K562 (cell line): ENCODE data around the gene MAPK8IP1. TPM values are rescaled to one million over a fixed set of nuclear protein-coding genes. Genes with fewer than 3 reads are reported as not detected.

Experiments used
- FOXK2 ChIP-seq, 2 experiments: fragments of 450-650 bp; IDR thresholded peaks in 1 of 2; conservative IDR thresholded peaks in 1 of 2; 2 replicates each; pipeline ENCODE4 v1.6.1; 2016; ENCODE audit warnings: low read depth in 2 of 2, mild to moderate bottlenecking in 1 of 2
- GTF2A2 ChIP-seq: IDR thresholded peaks from 2 replicates; pipeline ENCODE4 v1.6.1; 2016; ENCODE audit warnings: mild to moderate bottlenecking, missing genetic modification characterization, missing compliant biosample characterization
- GTF2B ChIP-seq: IDR thresholded peaks from 2 replicates; pipeline ENCODE4 v1.6.1; 2011; ENCODE audit not compliant: insufficient read length; ENCODE audit errors: extremely low read depth
- L3MBTL2 ChIP-seq: fragments of 450-650 bp; IDR thresholded peaks from 2 replicates; pipeline ENCODE4 v1.6.1; 2016; ENCODE audit warnings: mild to moderate bottlenecking, moderate library complexity
- MEF2A ChIP-seq: IDR thresholded peaks from 2 replicates; pipeline ENCODE4 v1.6.1; 2011; ENCODE audit warnings: low read depth, mild to moderate bottlenecking, low read length, moderate library complexity; ENCODE audit not compliant: control insufficient read depth
- NR2C2 ChIP-seq, 2 experiments: fragments of 200-800 bp in 1 of 2; sonication (Bioruptor generic) in 1 of 2; sonication (generic) in 1 of 2; formaldehyde crosslinking in 1 of 2; IDR thresholded peaks; 2 replicates each; pipeline versions ENCODE4 v1.6.1 to v1.8.0; 2016 to 2022; ENCODE audit warnings: mild to moderate bottlenecking in 1 of 2, missing compliant biosample characterization in 1 of 2, missing genetic modification characterization in 1 of 2, missing genetic modification reagents in 1 of 2
- POLR2G ChIP-seq: fragments of 200-400 bp; formaldehyde crosslinking; IDR thresholded peaks from 2 replicates; pipeline ENCODE4 v1.6.1; 2017; ENCODE audit warnings: low read depth, mild to moderate bottlenecking, antibody characterized with exemption, low read length, moderate library complexity
- POLR3A ChIP-seq: IDR thresholded peaks from 2 replicates; pipeline ENCODE4 v1.6.1; 2011; ENCODE audit warnings: borderline replicate concordance, mild to moderate bottlenecking, moderate library complexity; ENCODE audit not compliant: insufficient read length, insufficient read depth; ENCODE audit errors: extremely low read depth
- POU5F1 ChIP-seq: fragments of 150-350 bp; IDR thresholded peaks from 2 replicates; pipeline ENCODE4 v1.6.1; 2014; ENCODE audit warnings: borderline replicate concordance, low read length, low read depth, mild to moderate bottlenecking; ENCODE audit not compliant: partially characterized antibody
- PURB ChIP-seq: sonication (generic); formaldehyde crosslinking; IDR thresholded peaks from 2 replicates; pipeline ENCODE4 v1.9.0; 2021; ENCODE audit warnings: low read depth, mild to moderate bottlenecking, missing genetic modification reagents
- RAD21 ChIP-seq, 2 experiments: fragments of 250-450 bp in 1 of 2; fragments of 450-650 bp in 1 of 2; sonication (Bioruptor Pico) in 1 of 2; formaldehyde crosslinking in 1 of 2; IDR thresholded peaks in 1 of 2; conservative IDR thresholded peaks in 1 of 2; 2 replicates each; pipeline versions ENCODE4 v1.4.0 to v1.8.0; 2020 to 2022; ENCODE audit warnings: mild to moderate bottlenecking in 2 of 2, moderate library complexity in 1 of 2
- RAD51 ChIP-seq: fragments of 450-650 bp; IDR thresholded peaks from 2 replicates; pipeline ENCODE4 v1.7.1; 2016; ENCODE audit warnings: low read depth, mild to moderate bottlenecking, borderline replicate concordance
- RBM25 ChIP-seq: fragments of 200-400 bp; formaldehyde crosslinking; IDR thresholded peaks from 2 replicates; pipeline ENCODE4 v1.6.1; 2018; ENCODE audit warnings: low read length, low read depth, moderate library complexity; ENCODE audit not compliant: severe bottlenecking
- RCOR1 ChIP-seq, 2 experiments: IDR thresholded peaks; 2 replicates each; pipeline ENCODE4 v1.6.1; 2012; ENCODE audit warnings: low read depth in 2 of 2, low read length in 2 of 2, borderline replicate concordance in 1 of 2, improper control_type of control experiment in 1 of 2
- RFX7 ChIP-seq: fragments of 250-450 bp; sonication (Bioruptor Pico); IDR thresholded peaks from 2 replicates; pipeline ENCODE4 v1.5.1; 2021; ENCODE audit warnings: mild to moderate bottlenecking
- TARDBP ChIP-seq: fragments of 450-650 bp; IDR thresholded peaks from 2 replicates; pipeline ENCODE4 v1.6.1; 2016
- YY1 ChIP-seq, 3 experiments: IDR thresholded peaks; 2 replicates each; pipeline ENCODE4 v1.6.1; 2011; ENCODE audit warnings: low read length in 2 of 3, mild to moderate bottlenecking in 2 of 3, moderate library complexity in 2 of 3, borderline replicate concordance in 1 of 3, control low read depth in 1 of 3, low read depth in 1 of 3; ENCODE audit not compliant: insufficient read depth in 3 of 3, insufficient replicate concordance in 2 of 3, control insufficient read depth in 1 of 3, insufficient read length in 1 of 3; ENCODE audit errors: extremely low read depth in 1 of 3
- ZNF175 ChIP-seq: fragments of 200-800 bp; sonication (Bioruptor generic); IDR thresholded peaks from 2 replicates; pipeline ENCODE4 v1.6.1; 2016; ENCODE audit warnings: low read depth, mild to moderate bottlenecking, missing genetic modification characterization, missing compliant biosample characterization
- ZNF282 ChIP-seq: sonication (generic); formaldehyde crosslinking; IDR thresholded peaks from 2 replicates; pipeline ENCODE4 v1.8.1; 2023; ENCODE audit warnings: missing genetic modification reagents
- ZNF3 ChIP-seq: fragments of 250-450 bp; sonication (Bioruptor Pico); IDR thresholded peaks from 2 replicates; pipeline ENCODE4 v1.5.0; 2021; ENCODE audit warnings: mild to moderate bottlenecking, moderate library complexity
- ZNF561 ChIP-seq: fragments of 450-650 bp; formaldehyde crosslinking; conservative IDR thresholded peaks from 2 replicates; pipeline ENCODE4 v1.4.0; 2020; ENCODE audit warnings: mild to moderate bottlenecking, moderate library complexity
- ZNF764 ChIP-seq: fragments of 250-450 bp; sonication (Bioruptor Pico); IDR thresholded peaks from 2 replicates; pipeline ENCODE4 v1.4.0; 2020; ENCODE audit warnings: low read depth, mild to moderate bottlenecking, moderate library complexity
- ZNF766 ChIP-seq: fragments of 200-800 bp; sonication (Bioruptor generic); conservative IDR thresholded peaks from 2 replicates; pipeline ENCODE4 v1.6.1; 2016; ENCODE audit warnings: missing genetic modification characterization, missing compliant biosample characterization
- polyA plus RNA-seq, 8 experiments: library from polyadenylated mRNA; depleted of rRNA in 4 of 8; stranded (reverse) in 5 of 8; unstranded in 3 of 8; fragments of >200 nt; fragmentation: Nextera tagmentation in 2 of 8; fragmentation: Illumina TruSeq in 1 of 8; extraction: Ambion mirVana in 2 of 8; extraction: Trizol in 1 of 8; gene quantifications; 2 replicates each; pipeline versions ENCODE4 v1.2.1 to v1.2.3, GENCODE V29; 2011 to 2014; ENCODE audit warnings: inconsistent platforms in 1 of 8, missing spikeins in 1 of 8
- total RNA-seq, 7 experiments: library from RNA; depleted of rRNA in 6 of 7; stranded (reverse); fragments of >200 nt in 6 of 7; fragmentation: Illumina TruSeq in 2 of 7; extraction: Trizol in 2 of 7; gene quantifications; 2 replicates each; pipeline versions ENCODE4 v1.2.1 to v1.2.3, GENCODE V29; 2011 to 2021; ENCODE audit warnings: low replicate concordance in 1 of 7
- TF ChIP-seq, protein P1 (sequence below): fragments of 250-450 bp; sonication (Bioruptor Pico); IDR thresholded peaks from 2 replicates; pipeline ENCODE4 v1.6.1; 2021; ENCODE audit warnings: mild to moderate bottlenecking
- TF ChIP-seq, protein P2 (sequence below): fragments of 200-800 bp; sonication (Bioruptor generic); IDR thresholded peaks from 2 replicates; pipeline ENCODE4 v1.6.1; 2017; ENCODE audit warnings: missing genetic modification characterization, missing compliant biosample characterization

Gene MAPK8IP1
- total and polyA plus RNA-seq, 9 of the 15 experiments (the other 6 are each of a cell fraction or from before 2014, with no cell fraction given): 0.13 to 6.9 (median 2.5) TPM

DNA sequence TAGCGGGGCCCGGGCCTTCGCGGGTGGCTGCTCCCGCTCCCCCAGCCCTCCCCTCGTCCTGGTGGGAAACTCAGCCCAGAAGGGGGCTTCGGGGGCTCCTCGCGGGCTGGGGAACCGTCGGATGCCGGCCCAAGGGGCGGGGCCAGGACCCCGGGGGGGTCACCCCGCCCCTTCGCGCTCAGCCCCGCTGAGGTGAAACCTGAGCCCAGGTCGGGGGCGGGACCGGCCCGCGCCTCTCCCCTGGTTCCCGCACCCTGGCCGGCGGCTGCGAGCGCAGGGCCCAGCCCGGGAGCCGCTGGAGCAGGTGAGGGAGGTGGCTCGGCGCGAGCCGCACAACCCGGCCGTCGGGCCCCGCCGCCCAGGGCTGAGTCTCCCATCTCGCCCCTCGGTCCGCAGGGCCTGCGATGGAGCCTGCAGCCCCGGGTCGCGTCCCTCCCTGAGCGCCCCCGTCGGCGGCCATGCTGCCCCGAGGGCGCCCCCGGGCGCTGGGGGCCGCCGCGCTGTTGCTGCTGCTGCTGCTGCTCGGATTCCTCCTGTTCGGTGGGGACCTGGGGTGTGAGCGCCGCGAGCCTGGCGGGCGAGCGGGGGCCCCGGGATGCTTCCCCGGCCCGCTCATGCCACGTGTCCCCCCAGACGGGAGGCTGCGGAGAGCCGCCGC is 37.1 kb downstream of the MAPK8IP1 start, which contains the start of gene LARGE2 (continued):
- TF ChIP-seq POLR3A: no peak
- peak; percentile 20 to 82 (median 21) for TF ChIP-seq YY1 (IDR thresholded peaks at IDR 0.05; ENCODE audit: borderline replicate concordance in 1 of 3, control insufficient read depth in 1 of 3, extremely low read depth in 1 of 3, insufficient read depth in 3 of 3, insufficient read length in 1 of 3, insufficient replicate concordance in 2 of 3, low read depth in 1 of 3, low read length in 2 of 3)
- no peak for TF ChIP-seq GTF2A2 (tag)
- no peak for TF ChIP-seq ZNF282
- 0 out of 4 replicates have a peak, but pooled peaks of 1 of the 2 experiments have one; percentile 9 for TF ChIP-seq RCOR1 (IDR thresholded peaks at IDR 0.05; ENCODE audit: borderline replicate concordance in 1 of 2, low read depth in 2 of 2, low read length in 2 of 2)
- TF ChIP-seq ZNF175 (CRISPR knock-in tag): no peak
- TF ChIP-seq, protein P1, sequence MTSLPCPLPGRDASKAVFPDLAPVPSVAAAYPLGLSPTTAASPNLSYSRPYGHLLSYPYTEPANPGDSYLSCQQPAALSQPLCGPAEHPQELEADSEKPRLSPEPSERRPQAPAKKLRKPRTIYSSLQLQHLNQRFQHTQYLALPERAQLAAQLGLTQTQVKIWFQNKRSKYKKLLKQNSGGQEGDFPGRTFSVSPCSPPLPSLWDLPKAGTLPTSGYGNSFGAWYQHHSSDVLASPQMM: no peak
- 0 out of 2 replicates have a peak, but pooled peaks have one; percentile 34 for TF ChIP-seq TARDBP
- no peak for TF ChIP-seq RAD21 (CRISPR knock-in tag; conservative IDR thresholded peaks at IDR 0.05 in 1 of 2, IDR thresholded peaks at IDR 0.05 in 1 of 2)
- TF ChIP-seq GTF2B: no peak
- TF ChIP-seq RAD51: no peak
- TF ChIP-seq ZNF764 (CRISPR knock-in tag): no peak
- no peak for TF ChIP-seq PURB
- TF ChIP-seq FOXK2 (conservative IDR thresholded peaks at IDR 0.05 in 1 of 2, IDR thresholded peaks at IDR 0.05 in 1 of 2; ENCODE audit: low read depth in 2 of 2): no peak
- TF ChIP-seq POLR2G: peak; percentile 78
- TF ChIP-seq ZNF766 (CRISPR knock-in tag): no peak
- no peak for TF ChIP-seq NR2C2 (CRISPR knock-in tag; IDR thresholded peaks at IDR 0.05)
- no peak for TF ChIP-seq NR2C2 (tag; IDR thresholded peaks at IDR 0.05)
- TF ChIP-seq, protein P2, sequence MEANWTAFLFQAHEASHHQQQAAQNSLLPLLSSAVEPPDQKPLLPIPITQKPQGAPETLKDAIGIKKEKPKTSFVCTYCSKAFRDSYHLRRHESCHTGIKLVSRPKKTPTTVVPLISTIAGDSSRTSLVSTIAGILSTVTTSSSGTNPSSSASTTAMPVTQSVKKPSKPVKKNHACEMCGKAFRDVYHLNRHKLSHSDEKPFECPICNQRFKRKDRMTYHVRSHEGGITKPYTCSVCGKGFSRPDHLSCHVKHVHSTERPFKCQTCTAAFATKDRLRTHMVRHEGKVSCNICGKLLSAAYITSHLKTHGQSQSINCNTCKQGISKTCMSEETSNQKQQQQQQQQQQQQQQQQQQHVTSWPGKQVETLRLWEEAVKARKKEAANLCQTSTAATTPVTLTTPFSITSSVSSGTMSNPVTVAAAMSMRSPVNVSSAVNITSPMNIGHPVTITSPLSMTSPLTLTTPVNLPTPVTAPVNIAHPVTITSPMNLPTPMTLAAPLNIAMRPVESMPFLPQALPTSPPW (CRISPR knock-in tag): peak; percentile 81
- TF ChIP-seq RFX7 (CRISPR knock-in tag): no peak
- TF ChIP-seq L3MBTL2: peak; percentile 71; the same call in 1 of the 2 replicates
- no peak for TF ChIP-seq MEF2A
- no peak for TF ChIP-seq RBM25
- TF ChIP-seq POU5F1: no peak
- no peak for TF ChIP-seq ZNF561
- TF ChIP-seq ZNF3 (CRISPR knock-in tag): no peak
